GM19238 (cell line): ENCODE data around the gene OR52A5.
"Not testable (repeated sequence)": the region's sequence is repeated elsewhere in the genome, so short reads cannot be mapped to it uniquely, and the experiment has no call there.

Source experiments
- DNase-seq: peaks from one replicate; pipeline ENCODE4 v3.0.0; 2011; ENCODE audit warnings: low spot score; ENCODE audit not compliant: insufficient read length

Gene OR52A5

DNA sequence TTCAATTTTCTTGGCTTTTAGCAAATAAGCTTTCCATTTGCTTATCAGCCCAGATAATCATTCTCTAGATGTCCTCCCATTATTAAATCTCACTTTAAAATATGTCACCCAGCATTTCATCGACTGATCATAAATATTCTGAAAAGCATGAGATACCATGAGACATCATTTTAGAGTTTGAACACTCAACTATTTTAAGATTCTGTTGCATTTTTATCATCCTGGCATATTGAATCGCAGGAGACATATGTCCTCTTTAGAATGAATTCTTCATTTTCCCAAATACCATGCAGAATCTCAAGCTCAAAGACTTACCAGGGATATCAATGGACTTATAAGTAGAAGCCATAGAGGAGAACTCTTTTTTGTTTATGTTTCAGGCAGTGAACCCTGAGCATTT lies at the start of gene OR52A5:
Gene OR52A5, minus strand, starts transcription at position 361 of the 400 bp plus-strand sequence. CDS start 5,714 bp downstream, outside the sequence.
- no peak for DNase-seq

DNA sequence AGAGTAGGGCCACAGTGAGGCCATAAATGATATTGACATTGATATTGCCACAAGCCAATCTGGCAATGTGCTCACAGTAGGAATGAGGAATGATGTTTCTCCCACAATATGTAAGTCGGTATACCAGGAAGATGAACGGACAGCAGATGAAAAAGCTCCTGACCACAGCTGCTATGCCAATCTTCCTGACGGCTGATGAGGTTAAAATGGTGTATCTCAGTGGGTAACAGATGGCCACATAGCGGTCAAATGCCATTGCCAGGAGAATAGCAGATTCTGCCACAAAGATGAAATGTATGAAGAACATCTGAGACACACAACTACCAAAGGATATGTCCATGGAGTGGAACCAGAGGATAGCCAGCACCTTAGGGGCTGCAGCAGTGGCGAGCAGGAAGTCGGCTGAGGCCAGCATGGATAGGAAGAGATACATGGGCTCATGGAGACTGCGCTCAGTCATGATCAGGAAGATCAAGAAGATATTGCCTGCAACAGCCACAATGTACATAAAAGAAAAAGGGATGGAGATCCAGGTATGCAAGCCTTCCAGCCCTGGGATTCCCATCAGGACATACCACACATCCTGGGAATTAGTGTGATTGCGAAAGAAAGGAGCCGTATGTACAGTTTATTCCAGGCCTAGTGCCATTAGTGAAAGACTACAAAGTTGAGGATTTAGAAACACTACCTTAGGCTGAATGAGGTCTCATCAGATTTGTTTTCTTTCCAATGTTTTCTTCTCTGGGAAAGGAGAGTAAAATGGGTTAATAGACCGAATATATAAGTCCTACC lies 40.1 kb upstream of the OR52A5 start:
- no peak for DNase-seq

DNA sequence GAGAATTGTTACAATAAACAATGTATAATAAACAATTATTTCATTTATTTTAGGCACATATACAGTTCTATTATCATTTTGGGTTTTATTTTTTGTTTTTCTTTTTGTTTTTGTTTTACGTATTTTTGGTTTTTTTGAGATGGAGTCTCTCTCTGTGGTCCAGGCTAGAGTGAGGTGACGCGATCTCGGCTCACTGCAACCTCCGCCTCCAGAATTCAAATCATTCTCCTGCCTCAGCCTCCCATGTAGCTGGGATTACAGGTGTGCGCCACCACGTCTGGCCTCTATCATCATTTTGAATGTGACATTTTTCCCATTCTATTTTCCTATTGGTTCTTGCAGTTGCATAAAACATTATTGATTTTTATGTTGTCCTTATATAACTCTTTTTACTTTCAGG lies 36.8 kb upstream of the OR52A5 start:
- DNase-seq: no peak

- no peak for DNase-seq
Observed at GRCh38 chr11:5171856-5172255, 33.7 kb upstream of the OR52A5 start.

GRCh38 chr11:5165898-5166297 lies 27.7 kb upstream of the OR52A5 start:
- DNase-seq: not testable (repeated sequence)

GRCh38 chr11:5164807-5165206 lies 26.7 kb upstream of the OR52A5 start:
- not testable (repeated sequence) for DNase-seq

DNA sequence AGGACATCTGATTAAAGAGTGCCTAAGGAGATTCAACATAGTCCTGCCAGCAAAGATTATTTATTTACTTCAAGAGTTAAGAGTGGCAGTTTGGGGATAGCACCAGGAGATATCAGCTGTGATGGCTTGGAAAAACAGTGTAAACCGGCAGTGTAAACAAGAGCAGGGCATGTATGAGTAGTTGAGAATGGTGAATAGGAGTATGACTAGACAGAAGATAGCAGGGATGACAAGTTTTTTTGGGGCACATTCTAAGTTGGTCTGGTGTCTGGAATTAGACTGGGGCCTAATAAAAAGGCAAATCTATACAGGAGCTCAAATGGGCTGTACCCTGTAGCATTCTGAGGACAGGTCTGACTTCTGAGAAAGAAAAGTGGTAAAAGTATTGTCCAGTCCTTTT lies 22.9 kb upstream of the OR52A5 start:
- not testable (repeated sequence) for DNase-seq

DNA sequence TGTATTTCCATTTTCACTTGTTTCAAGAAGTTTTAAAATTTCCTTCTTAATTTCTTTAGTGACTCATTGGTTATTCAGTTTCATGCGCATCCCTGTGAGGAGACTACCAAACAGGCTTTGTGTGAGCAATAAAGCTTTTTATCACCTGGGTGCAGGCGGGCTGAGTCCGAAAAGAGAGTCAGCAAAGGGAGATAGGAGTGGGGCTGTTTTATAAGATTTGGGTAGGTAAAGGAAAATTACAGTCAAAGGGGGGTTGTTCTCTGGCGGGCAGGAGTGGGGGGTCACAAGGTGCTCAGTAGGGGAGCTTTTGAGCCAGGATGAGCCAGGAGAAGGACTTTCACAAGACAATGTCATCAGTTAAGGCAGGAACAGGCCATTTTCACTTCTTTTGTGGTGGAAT lies 22.1 kb upstream of the OR52A5 start:
- DNase-seq: not testable (repeated sequence)

- no peak for DNase-seq
Observed at GRCh38 chr11:5159806-5160205, 21.6 kb upstream of the OR52A5 start.

GRCh38 chr11:5154657-5155056 lies 16.5 kb upstream of the OR52A5 start, which contains the start of gene OR52A1:
OR52A1 (minus strand) TSS chr11:5154757; CDS start chr11:5152369, 2,388 bp downstream.
- DNase-seq: no peak

DNA sequence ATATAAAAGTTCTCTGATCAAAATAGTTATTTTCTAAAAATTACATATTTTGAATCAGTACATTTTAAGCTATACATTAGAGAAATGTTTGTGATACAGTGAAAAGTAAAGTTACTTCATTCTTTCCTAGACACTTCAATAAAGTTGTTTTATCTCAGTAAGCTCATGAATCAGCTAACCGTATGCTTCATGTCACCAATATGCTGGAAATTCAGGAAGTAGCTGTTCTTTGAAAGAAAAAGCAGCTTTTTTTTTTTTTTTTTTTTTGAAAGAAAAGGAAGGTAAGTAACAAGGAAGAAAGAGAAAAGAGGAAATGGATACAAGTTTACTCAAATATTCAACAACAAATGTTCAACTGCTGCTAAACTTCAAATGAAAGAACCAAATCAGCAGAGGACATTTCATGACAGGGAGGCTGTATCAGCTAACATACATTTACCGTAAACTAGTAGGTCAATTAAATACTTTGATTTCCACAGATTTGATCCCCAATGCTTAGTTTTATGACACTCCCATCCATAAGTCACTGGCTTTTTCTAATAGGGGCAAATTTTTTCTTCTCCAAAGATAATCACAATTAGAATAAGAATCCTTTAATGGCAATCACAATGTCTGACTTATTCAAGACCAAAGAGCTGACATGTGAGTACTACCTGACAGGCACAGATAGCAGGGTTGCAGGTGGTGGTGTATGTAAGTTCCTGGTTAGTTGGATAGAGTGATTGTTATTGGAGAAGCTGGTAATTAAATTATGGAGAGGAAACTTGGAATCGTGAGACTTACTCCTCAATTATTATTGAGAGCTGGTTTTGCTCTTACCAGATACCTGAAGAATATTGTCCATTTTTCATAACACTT lies 15.6 kb upstream of the OR52A5 start:
- no peak for DNase-seq

GRCh38 chr11:5151713-5152153 lies 13.6 kb upstream of the OR52A5 start:
- no peak for DNase-seq

- DNase-seq: not testable (repeated sequence)
Observed at GRCh38 chr11:5144206-5144605, 6.0 kb upstream of the OR52A5 start.

- DNase-seq: no peak
Observed at GRCh38 chr11:5137014-5137413, 1.1 kb downstream of the OR52A5 start.

- DNase-seq: no peak
Observed at GRCh38 chr11:5136261-5136660, 1.9 kb downstream of the OR52A5 start.

DNA sequence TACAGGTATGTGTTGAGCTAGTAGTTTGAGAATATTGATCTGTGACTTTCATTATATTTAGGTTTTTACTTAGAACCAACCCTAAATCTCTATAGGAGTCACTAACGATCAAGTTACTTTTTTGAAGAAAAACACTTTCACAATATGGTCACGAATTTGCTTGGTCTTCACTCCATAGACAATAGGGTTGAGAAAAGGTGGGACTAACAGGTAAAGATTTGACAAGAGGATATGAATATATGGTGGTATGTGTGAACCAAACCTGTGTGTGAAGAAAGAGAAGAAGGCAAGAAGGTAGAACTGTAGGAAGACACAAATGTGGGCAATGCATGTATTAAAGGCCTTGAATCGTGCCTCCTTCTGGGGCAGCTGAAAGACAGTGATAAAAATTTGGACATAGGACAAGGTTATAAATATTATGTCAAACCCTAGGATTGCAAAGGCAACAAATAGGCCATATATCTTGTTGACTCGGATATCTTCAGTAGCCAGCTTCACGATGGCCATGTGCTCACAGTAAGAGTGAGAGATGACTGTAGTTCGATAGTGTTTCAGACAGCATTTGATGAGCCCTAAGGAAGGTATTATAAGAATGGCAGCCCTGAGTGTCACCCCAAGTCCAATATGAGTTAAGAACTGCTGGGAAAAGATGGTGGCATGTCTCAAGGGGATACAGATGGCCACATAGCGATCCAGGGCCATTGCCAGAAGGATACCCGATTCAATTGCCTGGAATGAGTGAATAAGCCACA lies 6.4 kb downstream of the OR52A5 start:
- DNase-seq: no peak

DNA sequence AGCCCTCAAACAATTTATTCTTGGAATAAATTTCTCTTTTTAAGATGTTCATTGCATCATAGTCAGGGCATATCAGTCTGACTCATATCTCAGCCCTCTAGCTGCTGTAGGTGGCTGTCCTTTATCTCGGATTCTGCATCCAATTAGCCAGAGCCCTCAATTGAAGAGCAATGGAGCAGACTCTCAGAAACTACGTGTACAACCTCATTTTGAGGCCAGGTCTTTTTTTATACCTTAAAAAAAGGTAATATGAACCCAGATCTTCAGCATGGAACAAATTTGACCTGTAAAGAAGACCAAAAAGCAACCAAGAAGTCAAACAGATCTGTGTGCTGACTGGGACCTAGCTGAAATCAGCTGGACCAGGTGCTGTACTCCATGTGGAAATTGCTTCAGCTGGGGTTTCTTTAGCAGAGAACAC lies 8.7 kb downstream of the OR52A5 start:
- no peak for DNase-seq

DNA sequence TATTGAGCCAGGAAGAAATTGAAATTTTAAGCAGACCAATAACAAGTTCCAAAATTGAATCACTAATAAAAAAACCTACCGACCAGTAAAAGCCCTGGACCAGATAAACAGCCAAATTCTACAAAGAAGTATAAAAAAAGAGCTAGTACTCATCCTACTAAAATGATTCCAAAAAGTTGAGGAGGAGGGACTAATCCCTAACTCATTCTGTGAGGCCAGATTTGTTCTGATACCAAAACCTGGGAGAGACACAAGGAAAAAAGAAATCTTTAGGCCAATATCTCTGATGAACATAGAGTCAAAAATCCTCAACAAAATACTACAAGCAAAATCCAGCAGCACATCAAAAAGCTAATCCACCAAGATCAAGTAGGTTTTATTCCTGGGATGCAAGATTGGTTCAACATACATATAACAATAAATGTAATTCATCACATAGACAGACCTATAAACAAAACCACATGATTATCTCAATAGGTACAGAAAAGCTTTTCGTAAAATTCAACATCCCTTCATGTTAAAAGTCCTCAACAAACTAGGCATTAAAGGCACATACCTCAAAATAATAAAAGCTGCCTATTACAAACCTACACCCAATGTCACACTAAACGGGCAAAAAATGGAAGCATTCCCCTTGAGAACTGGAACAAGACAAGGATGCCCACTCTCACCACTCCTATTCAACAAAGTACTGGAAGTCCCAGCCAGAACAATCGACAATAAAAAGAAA lies 13.1 kb downstream of the OR52A5 start:
- no peak for DNase-seq

DNA sequence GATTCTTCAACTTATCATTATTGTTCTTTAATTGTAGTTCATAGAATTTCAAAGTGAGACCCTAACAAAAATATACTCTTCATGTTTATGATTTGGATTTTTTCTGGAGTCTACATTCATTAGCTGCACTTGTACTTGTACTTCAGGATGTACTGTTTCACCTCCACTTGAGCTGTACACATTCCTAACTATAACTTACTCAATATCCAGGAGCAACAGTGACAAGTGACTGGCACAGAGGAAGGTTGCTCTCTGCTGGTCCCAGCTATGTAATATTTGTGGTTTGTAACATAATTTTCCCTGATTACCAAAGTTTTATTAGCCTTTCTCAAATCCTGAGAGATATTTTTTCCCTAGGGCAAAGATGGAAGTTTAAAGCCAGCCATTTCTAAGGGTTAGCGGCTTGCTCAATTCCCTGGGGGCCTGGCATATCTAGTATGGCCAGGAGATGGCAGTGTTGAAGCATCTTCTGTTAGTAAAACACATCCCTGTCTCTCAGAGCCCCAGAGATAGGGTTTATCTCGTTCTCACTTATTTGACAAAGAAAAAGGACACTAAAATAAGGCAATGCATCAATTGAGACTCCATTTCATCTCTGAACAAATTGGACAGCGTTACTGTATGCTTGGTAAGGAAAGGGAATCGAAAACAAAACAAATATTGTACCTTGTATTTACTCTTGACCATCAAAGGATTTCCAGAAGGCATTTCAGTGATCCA lies 14.2 kb downstream of the OR52A5 start:
- peak; percentile 3 for DNase-seq

DNA sequence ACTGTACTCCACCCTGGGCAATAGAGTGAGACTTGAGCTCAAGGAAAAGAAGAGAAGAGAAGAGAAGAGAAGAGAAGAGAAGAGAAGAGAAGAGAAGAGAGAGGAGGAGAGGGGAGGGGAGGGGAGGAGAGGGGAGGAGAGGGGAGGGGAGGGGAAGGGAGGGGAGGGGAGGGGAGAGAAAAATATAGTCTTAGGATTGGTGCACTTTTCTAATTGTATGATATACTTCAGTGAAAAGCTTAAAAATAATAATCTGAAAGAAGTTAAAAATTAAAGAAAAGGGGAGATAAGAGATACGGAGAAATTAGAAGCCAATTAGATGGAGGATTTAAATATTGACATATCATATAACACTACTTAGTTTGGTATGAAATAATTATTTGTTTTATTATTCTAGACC lies 19.3 kb downstream of the OR52A5 start:
- no peak for DNase-seq
